NK-92 treated with Interleukin-12 subunit alpha and Interleukin-12 subunit beta, amount 100 ng/mL, for 24 hours (cell line): ENCODE data around the gene ZNF300.
"Not testable (repeated sequence)": the region's sequence is repeated elsewhere in the genome, so short reads cannot be mapped to it uniquely, and the experiment has no call there.

Experiments
- DNase-seq: peaks from one replicate; lab custom pipeline; 2025; lab: John Stamatoyannopoulos, UW

Gene ZNF300

GRCh38 chr5:150845185-150845859 lies 59.5 kb downstream of the ZNF300 start:
- not testable (repeated sequence) for DNase-seq
